ENCODE measurements around the gene SLC41A2. TPM values are rescaled to one million over a fixed set of nuclear protein-coding genes. Genes with fewer than 3 reads are reported as not detected.
"Not testable (repeated sequence)": the region's sequence is repeated elsewhere in the genome, so short reads cannot be mapped to it uniquely, and the experiment has no call there.

Gene SLC41A2
- total and polyA plus RNA-seq, 2 donors (not counting 3 experiments of a cell fraction or from before 2014, with no cell fraction given), result 1.7 to 7.5 TPM

GRCh38 chr12:104951759-104952509 is 6.2 kb downstream of the SLC41A2 start:
- Histone ChIP-seq H3K9me3 (replicated peaks; ENCODE audit: control insufficient read depth, insufficient read depth, low read length) (no peaks in the 10 kb centered on the region), H3K4me3 (replicated peaks in 1 of 3; ENCODE audit: insufficient read depth in 1 of 3, low read depth in 1 of 3, low read length in 3 of 3) (no peak overlapping the region), H3K27ac (ENCODE audit: insufficient read depth, low read depth, low read length) (no peak overlapping the region), H3K4me1 (ENCODE audit: control insufficient read depth, extremely low read depth, insufficient read depth, low read length) (peaks cover 21% of the 10 kb centered on the region), H3K36me3 (ENCODE audit: control insufficient read depth in 2 of 2, extremely low read depth in 1 of 2, insufficient read depth in 2 of 2, low read length in 2 of 2) (no peaks in the 10 kb centered on the region), H3K9me1 (replicated peaks; ENCODE audit: control insufficient read depth, extremely low read depth, insufficient read depth, low read length) (no peaks in the 10 kb centered on the region), H3K9ac (replicated peaks; ENCODE audit: extremely low read depth, insufficient read depth, low read length) (no peak overlapping the region), H2AFZ (ENCODE audit: low read depth, low read length) (no peak overlapping the region), H3K79me2 (ENCODE audit: control insufficient read depth, insufficient read depth, low read length) (no peaks in the 10 kb centered on the region), H3K27me3 (ENCODE audit: control insufficient read depth in 2 of 2, insufficient read depth in 2 of 2, low read length in 2 of 2) (no peaks in the 10 kb centered on the region), H3K4me2 (ENCODE audit: insufficient read depth, low read length) (no peak overlapping the region), H4K20me1 (replicated peaks; ENCODE audit: control insufficient read depth, extremely low read depth, insufficient read depth, low read length) (no peaks in the 10 kb centered on the region)
- no TSS peak for BruUV-seq (replicated peaks)
- ChIA-PET CTCF (interaction anchor here (1.3 to 1.6 kb wide), 2 partner anchors 10 to 51 kb away, joined by 3 read pairs; no protein-coding TSS in a partner anchor), POLR2A (no interaction called here)
- intact Hi-C loops (cut with micrococcal nuclease) (no loop called here), dilution Hi-C loops (cut with MboI; ENCODE audit: extremely low pct_ligation_motif_present, low sequenced_read_pairs) (no loop called here)
- DNase-seq (ENCODE audit: low read depth, low spot score) (no peak), FAIRE-seq (no peak)
- TF ChIP-seq MYC (IDR thresholded peaks at IDR 0.05; ENCODE audit: low read depth, low read length), result no peak
- TF ChIP-seq POLR2A (IDR thresholded peaks at IDR 0.05; ENCODE audit: low read depth, low read length), result no peak
- no peak for TF ChIP-seq FOS (IDR thresholded peaks at IDR 0.05; ENCODE audit: borderline replicate concordance, insufficient read depth, low read length)
- no peak for TF ChIP-seq MAX (IDR thresholded peaks at IDR 0.05; ENCODE audit: insufficient read depth, insufficient read length)
- TF ChIP-seq EZH2 (IDR thresholded peaks at IDR 0.05; ENCODE audit: borderline replicate concordance, low read depth, low read length, severe bottlenecking), result no peak

- H3K9ac ChIP-seq (replicated peaks; ENCODE audit: extremely low read depth, insufficient read depth, low read length); dilution Hi-C loops (cut with MboI; ENCODE audit: extremely low pct_ligation_motif_present, low sequenced_read_pairs); H3K36me3 ChIP-seq (ENCODE audit: control insufficient read depth in 2 of 2, extremely low read depth in 1 of 2, insufficient read depth in 2 of 2, low read length in 2 of 2); H4K20me1 ChIP-seq (replicated peaks; ENCODE audit: control insufficient read depth, extremely low read depth, insufficient read depth, low read length); H3K27ac ChIP-seq (ENCODE audit: insufficient read depth, low read depth, low read length); H3K27me3 ChIP-seq (ENCODE audit: control insufficient read depth in 2 of 2, insufficient read depth in 2 of 2, low read length in 2 of 2); POLR2A ChIA-PET; H3K4me3 ChIP-seq (replicated peaks in 1 of 3; ENCODE audit: insufficient read depth in 1 of 3, low read depth in 1 of 3, low read length in 3 of 3); H3K9me1 ChIP-seq (replicated peaks; ENCODE audit: control insufficient read depth, extremely low read depth, insufficient read depth, low read length); H3K9me3 ChIP-seq (replicated peaks; ENCODE audit: control insufficient read depth, insufficient read depth, low read length); H2AFZ ChIP-seq (ENCODE audit: low read depth, low read length); BruUV-seq (replicated peaks); H3K4me2 ChIP-seq (ENCODE audit: insufficient read depth, low read length); H3K79me2 ChIP-seq (ENCODE audit: control insufficient read depth, insufficient read depth, low read length); intact Hi-C loops (cut with micrococcal nuclease); FAIRE-seq; DNase-seq (ENCODE audit: low read depth, low spot score): not testable (repeated sequence)
- peaks cover 20% of the 10 kb centered on the region for H3K4me1 ChIP-seq (ENCODE audit: control insufficient read depth, extremely low read depth, insufficient read depth, low read length)
- CTCF ChIA-PET, result interaction anchor here (0.8 to 1.0 kb wide), 2 partner anchors 9 to 10 kb away, joined by 4 read pairs; partner anchors contain the start of gene SLC41A2
Observed at GRCh38 chr12:104948716-104949115, 9.4 kb downstream of the SLC41A2 start.

Measured in endothelial cell of umbilical vein (primary cell).